Inflammatory macrophage treated with lipopolysaccharide for 1 hour (primary cell): ENCODE results near the gene SLC22A3.
"Not testable (repeated sequence)": the region's sequence is repeated elsewhere in the genome, so short reads cannot be mapped to it uniquely, and the experiment has no call there.

ENCODE experiments used
- DNase-seq, 2 donors: peaks; one replicate each; pipeline ENCODE4 v3.0.0-alpha.2; 2020 to 2022

Gene SLC22A3, protein sequence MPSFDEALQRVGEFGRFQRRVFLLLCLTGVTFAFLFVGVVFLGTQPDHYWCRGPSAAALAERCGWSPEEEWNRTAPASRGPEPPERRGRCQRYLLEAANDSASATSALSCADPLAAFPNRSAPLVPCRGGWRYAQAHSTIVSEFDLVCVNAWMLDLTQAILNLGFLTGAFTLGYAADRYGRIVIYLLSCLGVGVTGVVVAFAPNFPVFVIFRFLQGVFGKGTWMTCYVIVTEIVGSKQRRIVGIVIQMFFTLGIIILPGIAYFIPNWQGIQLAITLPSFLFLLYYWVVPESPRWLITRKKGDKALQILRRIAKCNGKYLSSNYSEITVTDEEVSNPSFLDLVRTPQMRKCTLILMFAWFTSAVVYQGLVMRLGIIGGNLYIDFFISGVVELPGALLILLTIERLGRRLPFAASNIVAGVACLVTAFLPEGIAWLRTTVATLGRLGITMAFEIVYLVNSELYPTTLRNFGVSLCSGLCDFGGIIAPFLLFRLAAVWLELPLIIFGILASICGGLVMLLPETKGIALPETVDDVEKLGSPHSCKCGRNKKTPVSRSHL

DNA sequence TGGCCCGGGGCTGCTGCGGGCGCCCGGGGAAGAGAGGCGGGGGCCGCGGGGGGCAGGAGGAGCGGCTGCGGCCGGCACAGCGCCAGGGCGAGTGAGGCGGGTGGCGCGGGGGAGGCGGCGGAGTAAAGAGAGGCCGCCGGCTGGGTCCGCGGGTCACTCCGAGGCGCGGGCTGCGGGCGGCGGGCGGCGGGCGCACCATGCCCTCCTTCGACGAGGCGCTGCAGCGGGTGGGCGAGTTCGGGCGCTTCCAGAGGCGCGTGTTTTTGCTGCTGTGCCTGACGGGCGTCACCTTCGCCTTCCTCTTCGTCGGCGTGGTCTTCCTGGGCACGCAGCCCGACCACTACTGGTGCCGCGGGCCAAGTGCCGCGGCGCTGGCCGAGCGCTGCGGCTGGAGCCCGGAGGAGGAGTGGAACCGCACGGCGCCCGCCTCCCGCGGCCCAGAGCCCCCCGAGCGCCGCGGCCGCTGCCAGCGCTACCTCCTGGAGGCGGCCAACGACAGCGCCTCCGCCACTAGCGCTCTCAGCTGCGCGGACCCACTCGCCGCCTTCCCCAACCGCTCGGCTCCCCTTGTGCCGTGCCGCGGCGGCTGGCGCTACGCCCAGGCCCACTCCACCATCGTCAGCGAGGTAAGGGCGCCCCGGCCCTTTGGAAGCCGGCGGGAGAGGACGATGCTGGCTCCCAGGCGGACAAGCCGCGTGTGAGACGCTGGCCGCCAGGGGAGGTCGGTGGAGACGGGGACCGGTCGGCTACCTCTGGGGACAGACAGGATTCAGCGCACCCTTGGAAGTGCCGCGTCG is at the start of gene SLC22A3:
TSS of gene SLC22A3 (plus strand) at position 156 of the 797 bp plus-strand sequence. CDS start at position 198, 42 bp downstream.
- no peak for DNase-seq

DNA sequence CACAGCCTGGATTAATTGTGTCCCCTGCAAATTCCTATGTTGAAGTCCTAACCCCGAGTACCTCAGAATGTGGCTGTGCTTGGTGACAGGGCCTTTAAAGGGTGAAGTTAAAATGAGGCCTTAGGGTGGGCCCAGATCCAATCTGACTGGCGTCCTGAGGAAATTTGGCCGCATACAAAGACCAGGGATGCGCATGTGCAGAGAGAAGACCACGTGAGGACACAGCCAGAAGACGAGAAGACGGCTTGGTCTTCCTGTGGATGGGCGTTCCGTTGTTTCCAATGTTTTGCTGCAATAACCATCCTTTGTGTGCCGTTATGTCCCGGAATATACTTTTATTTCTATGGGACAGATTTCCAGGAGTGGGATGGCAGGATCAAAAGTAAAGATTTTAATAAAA is 48.6 kb upstream of the SLC22A3 start:
- DNase-seq = no peak

DNA sequence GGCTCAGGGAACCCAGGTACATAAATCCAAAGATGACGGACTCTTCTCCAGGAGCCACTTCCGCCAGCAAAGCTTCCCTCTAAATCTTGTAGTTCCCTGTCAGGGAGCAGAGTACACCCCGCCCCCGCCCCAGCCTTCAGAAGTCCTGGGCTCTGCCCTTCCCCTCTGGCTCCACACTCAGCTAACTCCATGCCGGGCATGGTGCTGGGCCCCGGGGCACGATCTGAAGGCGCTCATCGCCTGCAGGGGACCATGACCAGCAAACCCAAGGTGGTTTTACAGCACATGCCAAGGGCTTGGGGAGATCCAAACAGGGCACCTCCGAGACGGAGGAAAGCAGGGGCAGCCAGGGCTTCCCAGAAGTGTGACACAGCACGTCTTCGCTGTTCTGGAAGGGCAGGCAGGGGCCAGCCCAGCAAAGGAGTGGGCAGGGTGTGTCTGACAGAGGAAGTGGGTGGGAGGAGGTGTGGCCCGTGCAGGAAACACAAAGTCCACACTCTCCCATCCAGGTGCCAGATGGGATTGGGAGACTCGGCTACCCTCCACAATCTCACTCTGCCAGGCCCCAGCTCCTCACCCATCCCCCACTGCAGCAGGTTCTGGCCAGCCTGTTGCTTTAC is 48.0 kb upstream of the SLC22A3 start:
- no peak for DNase-seq

DNA sequence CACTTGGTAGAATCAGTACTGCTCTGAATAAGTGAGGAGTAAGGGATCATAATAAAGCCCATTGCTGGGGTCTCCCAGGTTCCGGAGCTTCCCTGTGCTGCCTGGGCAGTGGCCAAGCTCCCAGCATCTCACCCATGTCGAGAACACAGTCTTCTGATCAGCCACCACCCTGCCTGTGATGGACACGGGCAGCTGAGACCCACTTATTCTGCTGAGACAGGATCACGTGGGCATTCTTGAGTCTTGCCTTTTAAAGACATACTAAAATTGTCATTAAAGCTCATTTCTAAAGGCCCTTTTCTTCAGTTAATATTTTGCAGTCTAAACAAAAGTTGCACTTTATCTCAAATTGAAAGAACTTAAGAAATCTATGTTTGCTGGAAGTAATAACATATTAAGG is 46.8 kb upstream of the SLC22A3 start:
- DNase-seq = no peak

DNA sequence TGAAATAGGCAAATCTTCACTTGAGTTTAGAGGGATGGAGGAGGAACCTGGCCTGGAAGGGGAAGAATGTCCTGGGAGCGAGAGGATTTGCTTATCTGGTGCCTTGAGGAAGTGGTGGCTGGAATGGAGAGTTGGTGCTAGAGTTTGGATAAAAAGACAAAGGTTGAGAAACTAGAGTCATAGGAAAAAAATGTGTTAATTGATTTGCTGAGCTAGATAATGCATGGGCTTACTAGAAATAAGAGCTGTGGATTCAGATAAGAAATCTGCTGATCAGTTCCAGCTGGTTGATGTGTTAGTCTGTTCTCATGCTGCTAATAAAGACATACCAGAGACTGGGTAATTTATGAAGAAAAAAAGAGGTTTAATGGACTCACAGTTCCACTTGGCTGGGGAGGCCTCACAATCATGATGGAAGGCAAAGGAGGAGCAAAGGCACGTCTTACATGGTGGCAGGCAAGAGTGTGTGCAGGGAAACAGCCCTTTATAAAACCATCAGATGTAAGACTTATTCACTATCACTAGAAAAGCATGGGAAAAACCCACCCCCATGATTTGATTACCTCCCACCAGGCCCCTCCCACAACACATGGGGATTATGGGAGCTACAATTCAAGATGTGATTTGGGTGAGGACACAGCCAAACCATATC is 45.6 kb upstream of the SLC22A3 start:
- DNase-seq = not testable (repeated sequence)

DNA sequence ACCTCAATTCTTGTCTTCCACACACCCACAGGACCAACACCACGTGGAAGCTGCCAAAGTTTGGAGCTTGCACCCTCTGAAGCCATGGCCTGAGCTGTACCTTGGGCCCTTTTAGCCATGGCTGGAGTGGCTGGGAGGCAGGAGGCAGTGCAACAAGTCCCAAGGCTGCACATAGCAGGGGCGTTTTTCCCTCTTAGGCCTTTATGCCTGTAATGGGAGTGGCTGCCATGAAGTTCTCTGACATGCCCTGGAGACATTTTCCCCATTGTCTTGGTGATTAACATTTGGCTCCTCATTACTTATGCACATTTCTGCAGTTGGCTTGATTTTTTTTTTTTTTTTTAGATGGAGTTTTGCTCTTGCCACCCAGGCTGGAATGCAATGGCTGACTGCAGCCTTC is 44.4 kb upstream of the SLC22A3 start:
- DNase-seq = no peak

DNA sequence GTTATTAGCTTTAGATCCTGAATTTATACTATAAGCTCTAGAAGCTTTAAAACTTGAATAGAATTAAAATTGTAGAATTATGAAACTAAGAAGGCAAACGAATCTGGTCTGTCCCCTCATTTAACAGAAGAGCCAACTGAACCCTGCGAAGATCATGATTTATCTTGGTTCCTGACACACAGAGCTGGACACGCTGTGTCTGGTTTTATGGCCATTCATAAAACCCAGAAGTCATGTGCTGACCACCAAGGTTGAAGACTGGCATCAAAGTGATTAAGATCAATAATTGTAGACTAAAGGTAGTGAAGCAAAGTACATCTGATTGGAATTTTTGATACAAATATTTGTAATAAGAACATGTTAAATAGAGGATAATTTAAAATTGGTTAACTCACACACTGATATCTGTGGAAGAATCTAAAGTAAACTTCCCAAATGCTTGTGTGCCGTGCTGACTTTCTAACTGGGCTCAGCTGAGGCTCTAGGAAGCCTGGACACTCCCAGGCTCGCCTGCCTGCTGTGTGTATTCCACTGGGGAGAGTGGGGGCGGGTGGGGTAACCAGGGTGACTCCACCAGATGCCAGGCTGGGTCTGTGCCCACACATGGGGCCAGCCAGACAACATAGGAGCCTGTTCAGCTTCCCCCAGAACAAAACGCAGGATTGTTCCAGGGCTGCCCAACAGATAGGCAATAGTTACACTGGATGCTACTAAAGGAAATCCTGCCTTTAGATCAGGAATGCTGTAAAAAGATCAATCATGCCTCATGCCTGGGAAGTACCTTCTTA is 42.1 kb upstream of the SLC22A3 start:
- no peak for DNase-seq

DNA sequence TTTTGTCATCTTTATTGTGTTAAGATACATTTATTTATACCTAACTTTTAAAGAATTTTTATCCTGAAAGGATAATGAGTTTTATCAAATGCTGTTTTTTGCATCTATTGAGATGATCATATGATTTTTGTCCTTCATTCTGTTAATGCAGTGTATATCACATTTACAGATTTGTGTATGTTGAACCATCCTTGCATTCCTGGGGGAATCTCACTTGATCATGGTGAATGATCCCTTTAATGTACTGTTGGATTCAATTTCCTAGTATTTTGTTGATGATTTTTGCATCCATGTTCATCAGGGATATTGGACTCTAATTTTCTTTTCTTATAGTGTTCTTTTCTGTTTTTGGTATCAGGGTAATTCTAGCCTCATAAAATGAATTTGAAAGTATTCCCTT is 38.5 kb upstream of the SLC22A3 start:
- DNase-seq = no peak

DNA sequence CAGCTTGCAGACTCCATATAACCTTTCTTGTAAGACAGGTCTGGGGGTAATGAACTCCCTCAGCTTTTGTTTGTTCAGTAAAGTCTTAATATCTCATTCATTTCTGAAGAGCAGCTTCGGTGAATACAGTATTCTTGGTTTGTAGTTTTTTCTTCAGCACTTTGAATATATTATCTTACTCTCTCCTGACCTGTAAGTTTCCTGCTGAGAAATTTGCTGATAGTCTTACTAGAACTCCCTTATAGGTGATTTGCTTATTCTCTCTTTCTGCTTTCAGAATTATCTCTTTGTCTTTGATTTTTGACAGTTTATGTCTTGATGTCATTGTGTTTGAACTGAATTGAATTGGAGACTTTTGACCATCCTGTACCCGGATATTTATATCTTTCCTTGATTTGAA is 35.3 kb upstream of the SLC22A3 start:
- no peak for DNase-seq

DNA sequence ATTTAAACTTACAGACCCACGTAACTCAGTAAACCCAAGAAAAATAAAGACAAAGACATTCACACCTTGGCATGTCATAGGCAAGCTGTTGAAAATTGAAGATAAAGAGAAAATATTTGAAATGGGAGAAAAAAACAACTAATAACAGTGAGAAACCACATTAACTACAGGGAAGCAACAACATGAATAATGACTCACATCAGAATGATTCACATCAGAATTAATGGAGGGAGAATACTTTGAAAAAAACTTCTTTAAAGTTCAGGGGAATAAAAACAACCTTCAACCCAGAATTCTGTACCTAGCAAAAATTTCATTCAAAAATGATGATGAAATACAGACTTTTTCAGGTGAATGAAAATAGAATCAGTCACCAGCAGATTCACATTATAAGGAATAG is 32.9 kb upstream of the SLC22A3 start:
- no peak for DNase-seq

DNA sequence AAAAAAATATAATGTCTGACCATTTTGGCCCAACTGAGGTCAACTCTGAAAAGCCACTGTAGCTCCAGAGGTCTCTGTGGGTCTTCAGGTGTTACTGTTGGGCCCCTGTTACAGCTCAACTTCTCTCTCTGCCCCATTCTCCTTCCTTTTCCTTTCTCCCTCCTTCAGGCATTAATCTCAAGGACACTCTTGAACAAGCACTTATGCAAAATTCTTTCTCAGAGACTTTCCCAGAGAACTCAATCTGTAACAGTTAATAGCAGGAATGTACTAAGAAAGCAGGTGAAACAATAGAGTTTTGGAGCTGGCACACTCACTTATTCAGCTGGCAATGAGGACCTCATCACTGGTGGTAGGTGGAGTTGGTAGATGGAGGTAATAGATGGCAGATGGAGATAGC is 31.9 kb upstream of the SLC22A3 start:
- no peak for DNase-seq

DNA sequence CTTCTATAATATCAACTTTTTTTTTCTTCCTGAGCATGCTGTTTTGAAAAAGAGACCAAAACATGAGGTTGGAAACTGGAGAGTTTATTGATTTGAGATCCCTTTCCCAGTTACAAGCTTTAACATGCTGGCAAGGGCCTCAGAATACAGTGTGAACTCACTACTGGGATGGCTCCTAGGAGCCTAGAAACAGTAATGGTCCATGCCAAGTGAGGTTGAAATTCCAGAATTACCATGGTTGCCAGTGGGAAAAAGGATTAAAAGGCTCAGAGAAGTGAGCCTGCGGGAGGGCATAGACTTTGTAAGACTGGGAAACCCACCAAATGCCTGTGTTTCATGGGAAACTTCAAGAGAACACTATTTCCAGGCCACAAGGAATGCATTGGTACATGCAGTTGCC is 28.9 kb upstream of the SLC22A3 start:
- no peak for DNase-seq

DNA sequence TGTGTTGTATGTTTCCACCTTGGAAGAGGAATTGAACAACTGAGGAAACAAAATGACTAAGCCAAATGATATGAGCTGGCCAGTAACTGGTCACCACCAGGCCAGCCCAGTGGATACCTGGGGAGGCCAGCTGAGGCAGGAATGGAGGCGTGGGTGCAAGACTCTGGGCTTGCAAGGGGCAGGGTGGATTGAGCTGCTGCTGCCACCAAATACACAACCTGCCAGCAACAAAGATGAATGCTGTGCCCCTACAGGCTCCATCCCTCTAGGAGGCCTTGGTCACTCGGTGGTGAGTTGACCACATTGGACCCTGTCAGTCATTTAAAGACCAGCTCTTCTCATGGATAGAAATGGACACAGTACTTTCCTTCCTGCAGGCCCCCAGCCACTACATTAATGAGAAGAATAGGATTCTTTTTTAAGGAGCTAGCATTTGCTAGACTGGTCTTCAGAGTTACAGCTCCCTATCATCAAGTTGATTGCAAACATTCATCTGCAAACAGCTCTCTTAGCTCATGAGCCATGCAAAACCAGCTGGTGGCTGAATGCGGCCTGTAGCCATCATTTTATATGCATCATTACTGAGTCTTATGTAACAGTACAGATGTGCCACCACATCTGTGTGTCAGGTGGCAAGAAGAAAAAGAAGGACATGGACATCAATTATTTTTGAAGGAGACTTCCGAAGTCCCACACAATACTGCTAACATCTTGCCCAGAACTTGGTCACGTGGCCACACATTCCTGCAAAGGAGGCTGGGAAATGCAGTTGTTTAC is 26.3 kb upstream of the SLC22A3 start:
- DNase-seq = no peak

DNA sequence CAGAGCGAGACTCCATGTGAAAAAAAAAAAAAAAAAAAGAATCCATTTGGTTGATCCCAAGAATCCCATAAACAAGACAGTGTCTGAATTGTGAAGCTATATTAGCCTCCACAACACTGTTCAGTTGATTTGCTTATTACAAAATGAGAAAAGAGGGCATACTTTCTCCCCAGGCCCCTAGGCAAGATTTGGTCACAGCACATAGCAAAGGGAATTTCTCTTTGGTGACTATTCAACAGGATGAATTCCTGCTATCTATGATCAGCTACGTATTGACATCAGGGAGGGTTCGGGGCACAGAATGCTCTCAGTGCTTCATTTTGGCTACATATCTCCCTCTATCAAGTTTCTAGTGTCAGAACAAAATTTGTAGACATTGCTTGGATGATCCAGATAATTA is 20.2 kb upstream of the SLC22A3 start:
- no peak for DNase-seq

DNA sequence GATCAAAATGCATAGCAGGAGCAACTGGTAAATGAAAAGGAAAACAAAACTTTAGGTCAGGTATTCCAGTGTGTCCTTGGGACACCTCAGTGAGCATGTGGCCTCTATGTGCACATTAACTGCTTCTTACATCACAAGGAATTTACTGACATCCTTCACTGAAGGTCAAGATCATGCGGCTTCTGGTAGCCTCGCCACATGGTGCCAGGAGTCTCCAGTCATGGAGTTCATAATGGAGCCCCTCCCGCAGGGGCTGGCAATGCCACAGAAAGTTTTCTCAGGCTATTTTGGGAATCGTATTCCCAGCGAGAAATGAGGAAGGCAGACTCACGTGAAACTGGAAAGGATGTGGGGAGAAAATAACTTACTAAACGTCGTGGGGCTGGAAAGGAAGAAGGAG is 19.7 kb upstream of the SLC22A3 start:
- no peak for DNase-seq

DNA sequence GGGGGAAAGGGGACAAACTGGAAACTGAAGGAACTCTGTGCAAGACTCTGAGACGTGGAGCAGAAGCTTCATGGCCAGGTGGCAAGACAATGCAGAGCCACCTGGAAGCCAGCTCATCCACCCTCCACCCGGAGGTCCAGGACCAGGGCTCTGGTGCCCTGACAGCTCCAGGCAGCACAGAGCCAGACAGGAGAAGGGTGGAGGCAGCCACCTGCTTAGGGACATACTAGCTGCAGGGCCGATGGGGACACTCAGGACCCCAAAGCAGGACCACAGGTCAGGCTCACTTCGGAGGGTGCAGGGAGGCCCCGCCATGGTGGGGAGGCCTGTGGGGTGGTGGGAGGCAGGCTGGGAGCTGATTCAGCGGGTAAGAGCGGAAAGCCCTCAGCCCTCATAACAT is 19.0 kb upstream of the SLC22A3 start:
- DNase-seq = no peak

DNA sequence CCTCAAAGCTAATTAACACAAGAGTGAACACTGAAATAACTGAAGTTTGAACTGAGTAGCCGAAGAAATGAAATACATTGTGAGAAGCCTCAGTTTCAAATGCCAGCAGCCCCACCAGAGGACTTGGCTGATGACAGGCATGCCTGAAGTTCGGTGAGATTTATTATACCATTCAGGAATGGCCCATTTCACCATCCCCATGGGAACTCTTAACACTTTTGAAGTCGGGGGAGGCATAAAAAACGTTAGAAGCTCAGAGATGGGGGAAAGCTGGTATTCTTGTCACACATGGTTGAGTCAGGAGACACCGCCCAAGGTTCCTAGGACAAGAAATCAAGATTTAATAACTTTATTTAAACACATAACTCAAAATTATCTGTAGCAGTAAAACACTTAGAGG is 17.6 kb upstream of the SLC22A3 start:
- DNase-seq = no peak

DNA sequence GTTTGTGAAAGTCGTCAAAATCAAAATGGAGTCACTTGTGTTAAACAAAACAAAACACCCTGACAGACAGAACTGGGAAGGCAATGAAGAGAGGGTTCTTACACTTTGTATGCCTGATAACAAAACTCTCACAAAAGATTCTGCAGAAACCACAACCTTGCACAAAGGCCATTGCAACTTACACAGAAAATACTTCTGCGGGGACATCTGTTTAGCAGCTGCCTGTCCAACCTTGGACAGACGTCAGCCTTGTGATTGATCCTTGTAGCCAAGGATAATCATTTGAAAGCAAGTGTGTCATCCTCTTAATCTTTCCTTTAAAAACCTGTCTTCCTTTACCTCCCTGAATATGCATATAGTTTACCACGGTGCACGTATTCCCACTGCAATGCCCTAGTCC is 17.0 kb upstream of the SLC22A3 start:
- no peak for DNase-seq

DNA sequence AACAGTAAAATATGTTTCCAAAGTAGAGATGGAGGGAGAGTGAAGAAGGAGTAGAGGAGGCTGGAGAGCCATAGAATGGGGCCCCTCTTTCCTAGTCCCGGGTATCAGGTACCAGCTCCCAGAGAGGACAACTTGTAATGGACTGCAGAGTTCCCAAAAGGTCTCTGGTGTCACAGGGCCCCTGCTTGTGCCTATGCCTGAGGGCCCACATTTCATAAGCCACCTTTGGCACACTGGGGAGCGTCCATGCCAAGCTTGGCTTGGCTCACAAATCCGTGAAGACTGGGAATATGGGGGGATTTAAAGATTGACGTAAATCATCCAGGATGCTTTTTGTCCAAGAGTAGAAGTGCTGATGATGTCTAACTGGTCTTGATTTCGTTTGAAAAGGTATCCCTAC is 16.4 kb upstream of the SLC22A3 start:
- no peak for DNase-seq

DNA sequence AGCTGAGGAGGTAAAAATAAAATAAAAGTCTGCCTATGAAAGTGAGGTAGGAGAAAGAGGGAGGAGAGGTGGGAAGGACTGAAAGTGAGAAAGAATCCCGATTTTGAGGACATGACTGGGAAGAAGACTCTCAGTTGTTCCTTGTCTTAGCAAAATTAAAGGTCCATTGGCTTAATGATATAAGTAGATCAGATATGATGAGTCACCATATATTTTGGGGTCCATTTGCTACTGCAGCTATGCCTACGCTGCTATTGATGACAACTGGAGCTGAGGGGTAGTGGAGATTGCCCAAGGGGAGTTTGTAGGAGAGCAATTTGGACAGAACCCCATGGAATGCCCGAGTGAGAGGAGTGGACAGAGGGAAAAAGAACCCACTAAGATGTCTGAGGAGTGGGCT is 15.1 kb upstream of the SLC22A3 start:
- no peak for DNase-seq

DNA sequence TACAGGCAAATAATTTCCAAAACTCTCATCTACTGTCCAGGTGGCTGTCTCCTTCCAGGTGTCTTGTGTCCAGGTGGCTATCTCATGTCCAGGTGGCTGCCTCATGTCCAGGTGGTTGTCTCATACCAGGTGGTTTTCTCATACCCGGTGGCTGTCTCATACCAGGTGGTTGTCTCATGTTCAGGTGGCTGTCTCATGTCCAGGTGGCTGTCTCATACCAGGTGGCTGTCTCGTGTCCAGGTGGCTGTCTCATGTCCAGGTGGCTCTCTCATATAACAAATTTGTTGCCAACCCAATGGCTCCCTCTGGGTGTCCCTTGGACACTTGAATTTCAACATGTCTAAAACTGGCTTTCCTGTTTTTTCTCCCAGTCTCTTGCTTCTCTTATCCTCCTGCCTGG is 14.3 kb upstream of the SLC22A3 start:
- DNase-seq = no peak
